Fibroblast of the conjunctiva (primary cell): Measurements from ENCODE around the gene KCNMA1.

ENCODE experiments used
- DNase-seq: peaks from one replicate; pipeline ENCODE4 v3.0.0-alpha.2; 2010; ENCODE audit warnings: low read depth

The KCNMA1 gene

GRCh38 chr10:77297393-77297739, 340.2 kb downstream of the KCNMA1 start:
- DNase-seq, result no peak

- no peak for DNase-seq
Observed at GRCh38 chr10:77296534-77297392, 340.8 kb downstream of the KCNMA1 start.

GRCh38 chr10:77293773-77294172, 343.8 kb downstream of the KCNMA1 start:
- DNase-seq, result no peak

GRCh38 chr10:77293347-77293746, 344.3 kb downstream of the KCNMA1 start:
- no peak for DNase-seq

GRCh38 chr10:77291596-77292505, 345.8 kb downstream of the KCNMA1 start:
- no peak for DNase-seq

GRCh38 chr10:77290528-77291155, 347.0 kb downstream of the KCNMA1 start:
- DNase-seq, result peak; percentile 41

GRCh38 chr10:77289790-77290189, 347.8 kb downstream of the KCNMA1 start:
- no peak for DNase-seq

- DNase-seq, result no peak
Observed at GRCh38 chr10:77289027-77289501, 348.5 kb downstream of the KCNMA1 start.

- no peak for DNase-seq
Observed at GRCh38 chr10:77287647-77288120, 349.9 kb downstream of the KCNMA1 start.

GRCh38 chr10:77286531-77287508, 350.8 kb downstream of the KCNMA1 start:
- DNase-seq, result no peak

- DNase-seq, result no peak
Observed at GRCh38 chr10:77285529-77286182, 352.0 kb downstream of the KCNMA1 start.

GRCh38 chr10:77284797-77285196, 352.8 kb downstream of the KCNMA1 start:
- no peak for DNase-seq

- no peak for DNase-seq
Observed at GRCh38 chr10:77283326-77283725, 354.3 kb downstream of the KCNMA1 start.

- no peak for DNase-seq
Observed at GRCh38 chr10:77282163-77282562, 355.4 kb downstream of the KCNMA1 start.

- DNase-seq, result no peak
Observed at GRCh38 chr10:77281719-77282118, 355.9 kb downstream of the KCNMA1 start.

- DNase-seq, result no peak
Observed at GRCh38 chr10:77279207-77279606, 358.4 kb downstream of the KCNMA1 start.

GRCh38 chr10:77274046-77274795, 363.4 kb downstream of the KCNMA1 start:
- DNase-seq, result no peak

GRCh38 chr10:77269163-77269562, 368.4 kb downstream of the KCNMA1 start:
- no peak for DNase-seq

GRCh38 chr10:77268721-77269120, 368.9 kb downstream of the KCNMA1 start:
- DNase-seq, result no peak
